Measurements from ENCODE around the gene ITGA11. TPM values are rescaled to one million over a fixed set of nuclear protein-coding genes. Genes with fewer than 3 reads are reported as not detected.

The ITGA11 gene
- total RNA-seq, 1 donor from 2014 or later: 7.0 TPM

DNA sequence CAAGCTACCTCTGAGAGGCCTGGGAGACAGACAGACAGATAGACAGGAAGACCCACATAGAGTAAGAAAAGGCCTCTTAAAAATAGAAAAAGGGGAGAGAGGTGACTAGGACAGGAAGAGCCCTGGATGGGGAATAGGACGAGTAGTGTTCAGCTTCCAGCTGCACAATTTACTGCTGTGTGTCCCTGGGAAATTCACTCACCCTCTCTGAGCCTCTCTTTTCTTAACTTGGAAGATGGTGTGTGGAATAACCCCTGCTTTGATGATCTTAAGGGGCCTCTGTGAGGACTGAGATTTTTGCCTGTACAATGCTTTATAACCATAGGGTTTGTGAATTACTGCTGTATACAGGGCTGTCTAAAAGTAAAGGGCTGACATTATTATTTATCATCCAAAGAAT, 116.9 kb downstream of the ITGA11 start:
- Histone ChIP-seq H3K27me3 (ENCODE audit: control insufficient read depth, insufficient read depth, low read length) (no peaks in the 10 kb centered on the region), H3K36me3 (ENCODE audit: control insufficient read depth, insufficient read depth, low read length) (no peaks in the 10 kb centered on the region), H3K4me3 (ENCODE audit: low read depth, low read length) (no peak overlapping the region)
- DNase-seq (ENCODE audit: low read depth): no peak
- TF ChIP-seq, protein P1, sequence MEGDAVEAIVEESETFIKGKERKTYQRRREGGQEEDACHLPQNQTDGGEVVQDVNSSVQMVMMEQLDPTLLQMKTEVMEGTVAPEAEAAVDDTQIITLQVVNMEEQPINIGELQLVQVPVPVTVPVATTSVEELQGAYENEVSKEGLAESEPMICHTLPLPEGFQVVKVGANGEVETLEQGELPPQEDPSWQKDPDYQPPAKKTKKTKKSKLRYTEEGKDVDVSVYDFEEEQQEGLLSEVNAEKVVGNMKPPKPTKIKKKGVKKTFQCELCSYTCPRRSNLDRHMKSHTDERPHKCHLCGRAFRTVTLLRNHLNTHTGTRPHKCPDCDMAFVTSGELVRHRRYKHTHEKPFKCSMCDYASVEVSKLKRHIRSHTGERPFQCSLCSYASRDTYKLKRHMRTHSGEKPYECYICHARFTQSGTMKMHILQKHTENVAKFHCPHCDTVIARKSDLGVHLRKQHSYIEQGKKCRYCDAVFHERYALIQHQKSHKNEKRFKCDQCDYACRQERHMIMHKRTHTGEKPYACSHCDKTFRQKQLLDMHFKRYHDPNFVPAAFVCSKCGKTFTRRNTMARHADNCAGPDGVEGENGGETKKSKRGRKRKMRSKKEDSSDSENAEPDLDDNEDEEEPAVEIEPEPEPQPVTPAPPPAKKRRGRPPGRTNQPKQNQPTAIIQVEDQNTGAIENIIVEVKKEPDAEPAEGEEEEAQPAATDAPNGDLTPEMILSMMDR (IDR thresholded peaks at IDR 0.05; ENCODE audit: insufficient read depth, low read length, poor library complexity, severe bottlenecking): no peak

- TF ChIP-seq, protein P1 (IDR thresholded peaks at IDR 0.05; ENCODE audit: insufficient read depth, low read length, poor library complexity, severe bottlenecking): no peak
- no peaks in the 10 kb centered on the region for H3K36me3 ChIP-seq (ENCODE audit: control insufficient read depth, insufficient read depth, low read length)
- no peaks in the 10 kb centered on the region for H3K27me3 ChIP-seq (ENCODE audit: control insufficient read depth, insufficient read depth, low read length)
- DNase-seq (ENCODE audit: low read depth): no peak
- no peak overlapping the region for H3K4me3 ChIP-seq (ENCODE audit: low read depth, low read length)
Measured at GRCh38 chr15:68314563-68314962, 117.4 kb downstream of the ITGA11 start.

DNA sequence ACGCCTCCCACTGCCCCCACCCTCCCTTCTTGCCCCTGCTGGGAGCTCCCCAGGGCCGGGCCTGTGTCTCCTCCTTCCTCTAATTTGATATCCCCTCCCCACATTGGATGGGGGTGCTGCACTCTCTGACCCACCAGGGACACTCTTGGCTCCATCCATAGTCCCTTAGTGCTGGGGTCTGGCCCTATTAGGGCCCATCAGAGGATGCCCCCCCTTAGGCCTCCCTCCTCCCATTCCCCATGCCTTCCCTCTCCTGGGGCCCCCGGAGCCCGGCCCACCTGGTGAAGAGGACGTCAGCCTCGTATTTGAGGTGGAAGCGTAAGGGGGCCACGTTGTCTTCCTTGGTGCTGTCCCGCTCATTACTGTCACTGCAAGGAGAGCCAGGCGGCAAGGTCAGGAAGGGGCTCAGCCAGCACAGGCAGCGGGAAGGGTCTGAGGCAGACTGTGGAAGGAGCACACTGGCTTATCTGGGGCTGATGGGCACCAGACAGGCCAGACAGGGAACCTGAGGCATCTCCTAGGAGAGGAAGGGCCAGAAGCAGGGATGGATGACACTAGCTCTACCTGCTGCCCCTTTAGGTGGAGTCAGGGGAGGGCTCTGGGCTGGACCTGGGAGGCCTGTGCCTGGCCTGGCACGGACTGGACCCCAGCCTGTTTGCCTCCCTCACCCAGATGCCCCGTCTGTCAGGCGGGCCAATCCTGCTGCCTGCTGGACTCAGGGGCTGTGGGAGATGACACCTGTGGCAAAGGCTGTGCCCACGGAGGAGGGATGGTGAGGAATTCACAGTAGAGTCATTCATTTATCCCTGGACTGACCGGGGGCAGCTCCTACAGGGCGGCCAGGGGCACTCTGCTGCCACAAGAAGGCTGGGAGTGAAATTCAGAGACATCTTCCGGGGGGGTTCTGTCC, 118.2 kb downstream of the ITGA11 start:
- Histone ChIP-seq H3K4me3 (ENCODE audit: low read depth, low read length) (no peak overlapping the region), H3K27me3 (ENCODE audit: control insufficient read depth, insufficient read depth, low read length) (no peaks in the 10 kb centered on the region), H3K36me3 (ENCODE audit: control insufficient read depth, insufficient read depth, low read length) (no peaks in the 10 kb centered on the region)
- DNase-seq (ENCODE audit: low read depth): no peak
- TF ChIP-seq, protein P1 (IDR thresholded peaks at IDR 0.05; ENCODE audit: insufficient read depth, low read length, poor library complexity, severe bottlenecking): no peak

DNA sequence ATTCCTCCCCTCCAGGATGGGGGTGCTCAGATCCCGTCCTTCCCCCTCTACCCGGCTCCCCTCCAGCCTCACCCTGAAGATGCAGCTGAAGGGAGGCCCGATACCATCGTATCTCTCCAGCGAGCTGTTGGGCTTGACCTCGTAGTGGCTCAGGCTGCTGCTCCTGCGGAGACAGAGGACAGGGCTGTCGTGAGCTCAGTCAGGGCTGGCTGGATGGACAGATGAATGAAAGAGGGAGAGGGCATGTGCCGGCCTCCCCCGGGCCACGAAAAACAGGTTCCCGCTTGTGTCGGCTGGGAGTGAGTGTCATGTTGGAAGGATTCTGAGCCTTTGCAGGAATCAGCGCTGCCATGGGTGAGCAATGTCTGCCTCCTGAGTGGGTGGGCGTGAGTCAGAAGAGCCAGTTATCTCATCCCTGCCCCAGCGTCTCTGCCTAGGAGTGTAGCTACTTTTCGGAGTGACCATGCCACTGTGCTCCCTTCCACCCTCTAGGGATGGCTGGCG, 119.2 kb downstream of the ITGA11 start:
- DNase-seq (ENCODE audit: low read depth): no peak
- Histone ChIP-seq H3K27me3 (ENCODE audit: control insufficient read depth, insufficient read depth, low read length) (no peaks in the 10 kb centered on the region), H3K36me3 (ENCODE audit: control insufficient read depth, insufficient read depth, low read length) (no peaks in the 10 kb centered on the region), H3K4me3 (ENCODE audit: low read depth, low read length) (no peak overlapping the region)
- TF ChIP-seq, protein P1 (IDR thresholded peaks at IDR 0.05; ENCODE audit: insufficient read depth, low read length, poor library complexity, severe bottlenecking): no peak

GRCh38 chr15:68311859-68312557, 120.0 kb downstream of the ITGA11 start:
- H3K4me3 ChIP-seq (ENCODE audit: low read depth, low read length): no peak overlapping the region
- DNase-seq (ENCODE audit: low read depth): no peak
- TF ChIP-seq, protein P1 (IDR thresholded peaks at IDR 0.05; ENCODE audit: insufficient read depth, low read length, poor library complexity, severe bottlenecking): no peak
- H3K36me3 ChIP-seq (ENCODE audit: control insufficient read depth, insufficient read depth, low read length): no peaks in the 10 kb centered on the region
- H3K27me3 ChIP-seq (ENCODE audit: control insufficient read depth, insufficient read depth, low read length): no peaks in the 10 kb centered on the region
